ENCODE results near the gene FAM168B.

FAM168B gene

GRCh38 chr2:131038258-131039100 is 54.8 kb downstream of the FAM168B start:
- no peak for DNase-seq

- DNase-seq: no peak
Observed at GRCh38 chr2:131037398-131038257, 55.6 kb downstream of the FAM168B start.

GRCh38 chr2:131036696-131037397 is 56.4 kb downstream of the FAM168B start:
- no peak for DNase-seq

DNA sequence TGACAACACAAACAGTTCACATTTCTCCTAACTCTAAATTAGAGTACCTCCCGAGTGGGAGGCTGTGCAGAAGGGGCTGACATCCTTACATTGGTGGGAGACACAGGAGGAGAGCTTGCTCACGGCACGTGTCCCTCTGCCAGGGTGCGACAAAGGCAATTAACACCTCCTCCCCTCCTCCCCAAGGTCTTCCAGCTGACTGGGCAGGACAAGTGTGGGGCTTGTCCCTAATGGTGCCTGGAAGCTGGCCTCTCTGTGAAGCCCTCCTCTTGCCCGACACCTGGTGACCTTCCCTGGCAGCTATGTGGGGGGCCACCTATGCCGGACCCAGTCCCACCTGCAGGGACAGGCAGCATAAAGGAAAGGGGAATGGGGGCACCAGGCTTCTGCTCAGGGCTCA is 57.0 kb downstream of the FAM168B start:
- no peak for DNase-seq

GRCh38 chr2:131035826-131036231 is 57.4 kb downstream of the FAM168B start:
- DNase-seq: no peak

DNA sequence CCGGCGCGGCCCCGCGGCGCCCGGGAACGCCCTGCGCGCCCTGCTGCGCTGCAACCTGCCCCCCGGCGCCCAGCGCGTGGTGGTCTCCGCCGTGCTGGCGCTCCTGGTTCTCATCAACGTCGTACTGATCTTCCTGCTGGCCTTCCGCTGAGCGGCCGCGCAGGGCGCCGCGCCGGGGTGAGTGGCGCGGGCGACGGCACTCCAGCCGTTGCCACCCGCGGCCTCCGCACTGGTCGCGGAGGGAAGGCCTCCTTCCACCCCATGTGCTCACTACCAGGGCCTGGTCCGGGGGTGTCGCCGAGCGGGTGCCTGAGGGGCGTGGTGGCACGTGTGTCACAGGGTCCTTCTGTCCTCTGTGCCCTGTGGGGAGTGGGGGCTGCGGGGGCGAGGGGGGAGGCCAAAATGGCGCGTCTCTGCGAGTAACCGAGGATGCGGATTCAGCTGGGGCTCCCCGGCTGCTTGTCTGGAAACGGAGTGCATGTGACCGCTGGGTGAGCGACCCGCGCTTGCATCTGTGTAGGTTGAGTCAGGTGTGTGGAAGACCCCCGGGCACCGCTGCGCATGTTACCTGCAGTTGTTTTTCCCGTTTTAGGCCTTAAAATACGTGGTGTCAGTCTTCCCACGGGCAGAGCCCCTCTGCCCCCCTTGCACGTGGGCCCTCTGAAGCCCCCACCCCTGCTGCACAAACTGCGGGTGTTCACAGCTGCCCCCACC is 58.0 kb downstream of the FAM168B start:
- DNase-seq: no peak

GRCh38 chr2:131034122-131035051 is 58.9 kb downstream of the FAM168B start:
- no peak for DNase-seq

- DNase-seq: no peak
Observed at GRCh38 chr2:131033786-131034121, 59.5 kb downstream of the FAM168B start.

- no peak for DNase-seq
Observed at GRCh38 chr2:131032393-131032836, 60.8 kb downstream of the FAM168B start.

- DNase-seq: no peak
Observed at GRCh38 chr2:131031875-131032274, 61.4 kb downstream of the FAM168B start.

DNA sequence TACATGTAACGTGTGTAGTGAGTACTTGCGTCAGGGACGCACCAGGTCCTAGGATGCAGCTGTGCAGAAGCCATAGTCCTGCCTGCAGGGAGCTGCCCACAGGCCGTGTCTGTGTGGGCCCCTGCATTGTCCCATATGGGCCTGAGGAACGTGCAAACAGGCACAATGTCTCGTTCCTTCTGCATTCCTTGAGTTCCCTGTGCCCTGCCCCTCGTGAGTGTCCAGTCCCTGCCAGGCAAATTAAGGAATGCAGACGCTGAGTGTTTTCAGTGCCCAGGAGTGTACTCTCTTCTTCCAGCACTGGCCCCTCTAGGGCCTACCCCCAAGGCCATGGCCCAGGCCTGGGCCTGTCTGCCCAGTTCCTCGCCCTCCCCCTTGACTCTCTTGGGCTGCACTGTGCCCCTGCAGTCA is 61.8 kb downstream of the FAM168B start:
- DNase-seq: no peak

- no peak for DNase-seq
Observed at GRCh38 chr2:131030478-131030971, 62.7 kb downstream of the FAM168B start.

GRCh38 chr2:131029812-131030211 is 63.4 kb downstream of the FAM168B start:
- no peak for DNase-seq

DNA sequence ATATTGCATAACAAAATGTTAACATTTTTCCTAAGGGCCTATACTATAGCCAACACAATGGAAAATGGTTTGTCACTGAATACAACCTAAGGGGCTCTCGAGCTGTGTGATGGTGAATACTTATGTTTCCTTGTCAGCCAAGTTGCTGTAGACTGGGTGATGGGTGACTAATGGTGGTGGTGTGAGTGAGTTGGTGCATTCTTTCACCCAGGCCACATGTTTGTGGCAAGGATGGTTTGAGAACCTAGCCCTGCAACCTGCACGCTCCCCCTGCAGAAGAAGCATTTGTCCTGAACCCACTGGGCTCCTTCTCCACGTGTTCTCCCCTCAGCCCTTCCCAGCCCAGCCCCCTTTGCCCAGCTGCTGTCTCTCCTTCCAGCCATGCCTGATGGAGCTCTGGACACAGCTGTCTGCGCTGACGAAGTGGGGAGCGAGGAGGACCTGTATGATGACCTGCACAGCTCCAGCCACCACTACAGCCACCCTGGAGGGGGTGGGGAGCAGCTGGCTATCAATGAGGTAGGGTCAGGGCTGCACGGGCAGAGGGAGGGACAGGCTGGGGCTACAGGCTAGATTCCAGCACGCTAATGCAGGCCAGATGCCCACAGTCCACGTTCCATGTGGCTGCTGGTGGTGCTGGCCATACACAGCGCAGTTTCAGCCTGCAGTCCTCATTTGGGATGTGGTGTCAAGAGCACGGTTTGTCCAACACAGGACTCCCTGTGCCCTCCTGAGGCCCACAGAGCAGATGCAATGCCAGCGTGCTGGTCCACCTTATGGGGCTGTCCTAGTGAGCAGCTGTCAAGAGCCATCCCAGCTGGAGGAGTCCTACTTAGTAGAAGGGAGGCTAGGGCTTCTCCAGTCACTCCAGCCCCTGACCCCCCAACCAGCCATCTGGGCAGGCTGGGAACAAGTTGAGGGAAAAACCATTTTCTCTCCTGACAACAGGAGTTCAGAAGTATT is 65.4 kb downstream of the FAM168B start:
- no peak for DNase-seq

- DNase-seq: no peak
Observed at GRCh38 chr2:131026919-131027318, 66.3 kb downstream of the FAM168B start.

- no peak for DNase-seq
Observed at GRCh38 chr2:131023758-131024157, 69.5 kb downstream of the FAM168B start.

DNA sequence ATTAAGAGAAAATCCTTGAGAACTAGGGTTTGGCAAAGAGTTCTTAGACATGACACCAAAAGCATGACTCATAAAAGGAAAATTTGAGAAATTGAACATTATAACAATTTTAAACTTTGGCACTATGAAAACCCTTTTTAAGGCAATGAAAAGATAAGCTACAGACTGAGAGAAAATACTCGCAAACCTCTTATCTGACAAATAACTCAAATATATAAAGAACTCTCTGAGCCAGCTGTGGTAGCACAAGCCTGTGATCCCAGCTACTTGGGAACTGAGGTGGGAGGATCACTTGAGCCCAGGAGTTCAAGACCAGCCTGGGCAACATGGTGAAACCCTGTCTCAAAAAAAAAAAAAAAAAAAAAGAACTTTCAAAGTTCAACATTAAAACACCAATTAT is 70.5 kb downstream of the FAM168B start:
- no peak for DNase-seq

GRCh38 chr2:131016826-131017741 is 76.2 kb downstream of the FAM168B start:
- DNase-seq: no peak

GRCh38 chr2:131015764-131016163 is 77.5 kb downstream of the FAM168B start:
- no peak for DNase-seq
